ENCODE data around the gene PRPF38B. TPM values are rescaled to one million over a fixed set of nuclear protein-coding genes. Genes with fewer than 3 reads are reported as not detected.

PRPF38B gene, protein sequence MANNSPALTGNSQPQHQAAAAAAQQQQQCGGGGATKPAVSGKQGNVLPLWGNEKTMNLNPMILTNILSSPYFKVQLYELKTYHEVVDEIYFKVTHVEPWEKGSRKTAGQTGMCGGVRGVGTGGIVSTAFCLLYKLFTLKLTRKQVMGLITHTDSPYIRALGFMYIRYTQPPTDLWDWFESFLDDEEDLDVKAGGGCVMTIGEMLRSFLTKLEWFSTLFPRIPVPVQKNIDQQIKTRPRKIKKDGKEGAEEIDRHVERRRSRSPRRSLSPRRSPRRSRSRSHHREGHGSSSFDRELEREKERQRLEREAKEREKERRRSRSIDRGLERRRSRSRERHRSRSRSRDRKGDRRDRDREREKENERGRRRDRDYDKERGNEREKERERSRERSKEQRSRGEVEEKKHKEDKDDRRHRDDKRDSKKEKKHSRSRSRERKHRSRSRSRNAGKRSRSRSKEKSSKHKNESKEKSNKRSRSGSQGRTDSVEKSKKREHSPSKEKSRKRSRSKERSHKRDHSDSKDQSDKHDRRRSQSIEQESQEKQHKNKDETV
- 28.4 TPM for polyA plus RNA-seq (2013, experiment 1 of 2)
- polyA plus RNA-seq (2013, experiment 2 of 2) = 37.3 TPM

DNA sequence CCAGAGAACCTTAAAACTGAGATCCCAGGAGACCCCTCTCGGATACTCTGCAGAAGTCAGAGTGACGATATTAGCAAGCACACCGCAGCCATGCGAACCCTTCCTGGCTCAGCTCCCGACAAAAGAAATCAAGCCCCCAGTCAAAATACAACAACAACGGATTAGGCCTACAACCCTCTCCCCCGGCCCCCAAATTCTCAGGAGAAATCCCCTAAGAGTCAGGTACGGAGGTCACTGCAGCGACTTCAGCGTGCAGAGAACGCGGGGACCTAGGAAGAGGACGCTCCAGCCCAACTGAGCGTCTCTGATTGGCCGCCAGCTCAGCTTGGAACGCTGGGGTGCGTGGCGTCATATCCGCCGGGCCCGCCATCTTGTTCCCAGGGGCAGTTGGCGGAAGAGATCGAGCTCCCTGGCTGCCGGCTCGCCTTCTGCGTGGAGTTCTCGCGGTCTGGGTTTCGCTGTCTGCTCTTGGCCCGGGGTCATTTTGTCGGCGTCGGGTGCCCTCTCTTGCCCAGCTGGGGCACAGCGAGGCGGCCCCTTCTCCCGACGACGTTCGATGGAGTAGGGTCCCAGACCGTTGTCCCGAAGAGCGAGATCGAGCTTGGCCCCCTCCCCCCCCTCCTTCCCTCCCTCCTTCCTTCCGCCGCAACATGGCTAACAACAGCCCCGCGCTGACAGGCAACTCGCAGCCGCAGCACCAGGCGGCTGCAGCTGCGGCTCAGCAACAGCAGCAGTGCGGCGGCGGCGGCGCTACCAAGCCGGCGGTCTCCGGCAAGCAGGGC lies at the start of gene PRPF38B:
Gene PRPF38B, plus strand, starts transcription at position 369 of the 782 bp plus-strand sequence. Its CDS starts 282 bp downstream, at position 651.
- H3K27ac ChIP-seq (ENCODE audit: low read depth, low read length, severe bottlenecking) = peak within 1 kb of the TSS; percentile 97
- WGBS, 2 experiments (ENCODE audit: insufficient coverage in 2 of 2) = 0% methylated on average over 36 to 49 of the region's 59 CpGs

DNA sequence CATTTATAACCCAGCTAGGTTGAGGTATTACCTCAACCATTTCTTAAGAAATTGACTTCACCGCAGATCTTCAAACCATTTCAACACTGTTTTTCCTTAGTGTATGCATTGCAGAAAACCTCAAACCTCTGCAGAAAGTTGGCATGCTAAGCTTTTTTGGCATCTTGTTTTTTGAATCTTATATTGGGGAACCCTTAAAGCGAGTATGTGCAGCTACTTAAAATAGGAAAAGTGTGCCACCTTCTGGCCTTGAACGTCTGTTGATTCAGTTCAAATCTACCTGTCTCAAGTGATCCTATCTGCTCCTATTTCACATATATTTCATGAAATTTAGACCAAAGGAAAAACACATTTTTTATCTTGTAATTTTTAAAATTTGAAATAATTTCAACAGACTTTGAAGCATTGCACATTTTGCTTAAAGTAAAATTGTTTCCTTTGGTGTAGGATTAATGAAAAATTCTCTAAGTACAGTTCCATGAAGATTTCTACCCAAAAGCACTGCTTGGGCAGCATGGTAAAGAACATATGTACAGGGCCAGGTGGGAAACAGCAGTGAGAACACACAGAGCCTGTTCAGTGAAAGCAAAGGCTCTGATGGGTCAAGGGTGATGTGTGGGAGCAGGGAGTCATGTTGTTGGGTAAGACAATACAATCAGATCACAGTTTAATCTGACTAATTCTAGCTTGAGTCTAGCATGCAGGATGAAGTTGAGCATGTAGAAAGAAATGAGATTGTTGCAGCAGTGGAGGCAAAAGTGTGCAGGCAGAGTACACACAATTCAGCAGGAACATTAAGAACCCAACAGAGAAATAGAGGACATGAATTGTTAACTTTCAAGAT lies 48.4 kb upstream of the PRPF38B start:
- H3K9me3 ChIP-seq (ENCODE audit: control insufficient read depth, low read length) = no peaks in the 10 kb centered on the region
- peaks cover 5% of the 10 kb centered on the region for H3K4me1 ChIP-seq (ENCODE audit: control insufficient read depth, insufficient read depth, low read length, poor library complexity, severe bottlenecking)

More for the DNA sequence above, at the start of gene PRPF38B:
- H3K4me1 ChIP-seq (ENCODE audit: control insufficient read depth, insufficient read depth, low read length, poor library complexity, severe bottlenecking) = no peaks in the 10 kb centered on the region
- no peaks in the 10 kb centered on the region for H3K9me3 ChIP-seq (ENCODE audit: control insufficient read depth, low read length)
- H3K4me3 ChIP-seq (ENCODE audit: extremely low read depth, insufficient read depth, low read length, poor library complexity, severe bottlenecking) = peak within 1 kb of the TSS; percentile 80
- H3K36me3 ChIP-seq (ENCODE audit: control insufficient read depth, insufficient read depth, low read length) = peaks cover 20% of the 10 kb centered on the region

DNA sequence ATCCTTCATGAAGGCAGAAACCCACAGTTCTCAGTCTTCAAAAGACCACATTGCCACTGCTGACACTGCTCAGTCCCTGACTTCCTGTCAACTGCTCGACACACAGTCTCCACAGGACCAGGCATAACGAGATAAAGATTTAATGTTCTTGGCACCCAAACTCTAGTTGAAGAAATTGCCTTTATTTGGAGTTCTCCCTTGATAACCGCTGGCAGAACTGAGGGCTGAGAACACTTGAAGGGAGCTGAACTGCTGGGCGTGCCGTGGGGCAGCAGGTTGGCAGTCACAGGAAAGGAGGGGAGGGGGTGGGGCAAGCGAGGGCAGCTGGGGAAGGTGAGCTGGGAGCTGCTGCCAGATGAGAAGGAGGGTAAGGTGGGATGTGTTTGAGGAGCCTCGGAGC lies 47.1 kb upstream of the PRPF38B start:
- H3K27ac ChIP-seq (ENCODE audit: low read depth, low read length, severe bottlenecking) = no peak overlapping the region
- no peak overlapping the region for H3K4me3 ChIP-seq (ENCODE audit: extremely low read depth, insufficient read depth, low read length, poor library complexity, severe bottlenecking)
- H3K4me1 ChIP-seq (ENCODE audit: control insufficient read depth, insufficient read depth, low read length, poor library complexity, severe bottlenecking) = peaks cover 5% of the 10 kb centered on the region
- no peaks in the 10 kb centered on the region for H3K9me3 ChIP-seq (ENCODE audit: control insufficient read depth, low read length)
- H3K36me3 ChIP-seq (ENCODE audit: control insufficient read depth, insufficient read depth, low read length) = no peaks in the 10 kb centered on the region
- WGBS, 2 experiments (ENCODE audit: insufficient coverage in 2 of 2) = 94% methylated on average over 6 to 7 of the region's 7 CpGs

More for the DNA sequence above, 48.4 kb upstream of the PRPF38B start:
- H3K4me3 ChIP-seq (ENCODE audit: extremely low read depth, insufficient read depth, low read length, poor library complexity, severe bottlenecking) = no peak overlapping the region
- H3K27ac ChIP-seq (ENCODE audit: low read depth, low read length, severe bottlenecking) = no peak overlapping the region
- 64 to 100% methylated on average over 1 to 3 of the region's 3 CpGs for WGBS, 2 experiments (ENCODE audit: insufficient coverage in 2 of 2)
- no peaks in the 10 kb centered on the region for H3K36me3 ChIP-seq (ENCODE audit: control insufficient read depth, insufficient read depth, low read length)

DNA sequence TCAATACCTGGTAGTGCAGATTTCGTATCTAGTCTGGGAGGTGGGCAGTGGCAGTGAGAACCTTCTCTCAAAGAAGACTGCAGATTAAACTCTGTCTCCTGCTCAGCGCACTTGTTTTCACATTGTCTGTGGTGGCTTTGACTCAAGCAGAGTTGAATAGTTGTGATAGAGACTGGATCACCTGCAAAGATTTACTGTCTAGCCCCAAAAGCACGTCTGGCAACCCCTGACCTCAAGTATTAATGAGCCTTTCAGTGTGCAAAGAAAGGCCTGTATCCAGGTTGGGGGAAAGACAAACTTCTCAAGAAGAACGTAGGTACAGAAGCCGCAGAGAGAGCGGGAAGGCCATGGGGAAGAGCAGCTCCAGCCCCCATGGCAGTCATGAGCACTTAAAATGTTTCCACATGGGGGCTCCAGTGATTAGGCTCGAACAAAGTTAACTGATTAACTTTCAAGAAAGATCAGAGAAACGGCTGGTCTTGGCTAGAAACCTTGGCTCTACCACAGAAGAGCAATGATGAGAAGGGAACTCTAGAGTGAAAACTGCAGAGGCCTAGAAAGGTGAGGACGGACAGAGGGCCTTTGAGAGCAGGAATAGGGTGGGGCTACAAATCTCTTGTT lies 46.4 kb upstream of the PRPF38B start:
- Histone ChIP-seq H3K4me1 (ENCODE audit: control insufficient read depth, insufficient read depth, low read length, poor library complexity, severe bottlenecking) (peaks cover 5% of the 10 kb centered on the region), H3K4me3 (ENCODE audit: extremely low read depth, insufficient read depth, low read length, poor library complexity, severe bottlenecking) (no peak overlapping the region), H3K27ac (ENCODE audit: low read depth, low read length, severe bottlenecking) (no peak overlapping the region), H3K36me3 (ENCODE audit: control insufficient read depth, insufficient read depth, low read length) (no peaks in the 10 kb centered on the region), H3K9me3 (ENCODE audit: control insufficient read depth, low read length) (no peaks in the 10 kb centered on the region)
- 94 to 96% methylated on average over 8 to 9 of the region's 9 CpGs for WGBS, 2 experiments (ENCODE audit: insufficient coverage in 2 of 2)

DNA sequence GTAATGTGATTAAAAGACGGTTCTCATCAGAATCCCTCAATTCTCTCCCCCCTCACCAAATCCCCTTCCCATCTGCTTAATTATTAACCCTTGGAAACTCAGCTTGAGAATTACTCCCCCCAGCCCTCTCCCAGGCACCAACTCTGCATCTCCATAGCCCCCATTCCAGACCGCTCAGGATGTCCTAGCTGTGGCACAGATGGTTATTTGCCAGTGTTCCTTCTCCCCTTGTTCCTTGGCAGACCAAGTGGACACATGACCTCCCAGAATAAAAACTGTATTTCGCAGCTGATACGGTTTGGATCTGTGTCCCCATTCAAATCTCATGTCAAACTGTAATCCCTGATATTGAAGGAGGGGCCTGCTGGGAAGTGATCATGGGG lies 45.9 kb upstream of the PRPF38B start:
- Histone ChIP-seq H3K4me1 (ENCODE audit: control insufficient read depth, insufficient read depth, low read length, poor library complexity, severe bottlenecking) (peaks cover 5% of the 10 kb centered on the region), H3K4me3 (ENCODE audit: extremely low read depth, insufficient read depth, low read length, poor library complexity, severe bottlenecking) (no peak overlapping the region)
- 100% methylated on average over 1 to 2 of the region's 4 CpGs for WGBS, 2 experiments (ENCODE audit: insufficient coverage in 2 of 2)

DNA sequence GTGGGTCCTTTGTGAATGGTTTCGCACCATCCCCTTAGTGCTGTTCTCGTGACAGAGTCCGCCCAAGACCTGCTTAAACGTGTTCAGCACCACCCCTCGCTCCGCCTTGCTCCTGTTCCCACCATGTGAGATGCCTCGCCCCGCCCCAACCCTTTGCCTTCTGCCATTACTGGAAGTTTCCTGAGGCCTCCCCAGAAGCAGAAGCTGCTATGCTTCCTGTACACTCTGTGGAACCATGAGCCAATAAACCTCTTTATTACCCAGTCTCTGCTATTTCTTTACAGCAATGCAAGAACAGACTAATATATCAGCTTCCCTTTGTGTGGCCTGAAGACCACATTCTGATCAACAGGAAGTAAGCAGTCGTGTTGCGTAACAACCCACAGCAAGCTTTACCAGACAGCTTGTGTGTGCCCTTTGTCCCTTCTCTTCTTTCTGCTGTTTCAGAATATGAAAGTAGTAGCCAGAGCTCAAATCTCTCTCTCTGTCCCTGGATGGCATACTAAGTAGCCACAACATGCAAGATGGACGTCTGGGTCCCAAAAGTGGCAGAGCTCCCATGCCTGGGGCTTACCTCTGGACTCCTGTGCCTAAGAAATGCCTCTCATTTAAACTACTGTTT lies 45.4 kb upstream of the PRPF38B start:
- Histone ChIP-seq H3K4me3 (ENCODE audit: extremely low read depth, insufficient read depth, low read length, poor library complexity, severe bottlenecking) (no peak overlapping the region), H3K4me1 (ENCODE audit: control insufficient read depth, insufficient read depth, low read length, poor library complexity, severe bottlenecking) (peaks cover 5% of the 10 kb centered on the region), H3K9me3 (ENCODE audit: control insufficient read depth, low read length) (no peaks in the 10 kb centered on the region), H3K36me3 (ENCODE audit: control insufficient read depth, insufficient read depth, low read length) (no peaks in the 10 kb centered on the region), H3K27ac (ENCODE audit: low read depth, low read length, severe bottlenecking) (peak overlapping the region; percentile 44)
- 91 to 94% methylated on average over 8 to 9 of the region's 11 CpGs for WGBS, 2 experiments (ENCODE audit: insufficient coverage in 2 of 2)

More for the DNA sequence above, 45.9 kb upstream of the PRPF38B start:
- no peaks in the 10 kb centered on the region for H3K9me3 ChIP-seq (ENCODE audit: control insufficient read depth, low read length)
- H3K36me3 ChIP-seq (ENCODE audit: control insufficient read depth, insufficient read depth, low read length) = no peaks in the 10 kb centered on the region
- no peak overlapping the region for H3K27ac ChIP-seq (ENCODE audit: low read depth, low read length, severe bottlenecking)

DNA sequence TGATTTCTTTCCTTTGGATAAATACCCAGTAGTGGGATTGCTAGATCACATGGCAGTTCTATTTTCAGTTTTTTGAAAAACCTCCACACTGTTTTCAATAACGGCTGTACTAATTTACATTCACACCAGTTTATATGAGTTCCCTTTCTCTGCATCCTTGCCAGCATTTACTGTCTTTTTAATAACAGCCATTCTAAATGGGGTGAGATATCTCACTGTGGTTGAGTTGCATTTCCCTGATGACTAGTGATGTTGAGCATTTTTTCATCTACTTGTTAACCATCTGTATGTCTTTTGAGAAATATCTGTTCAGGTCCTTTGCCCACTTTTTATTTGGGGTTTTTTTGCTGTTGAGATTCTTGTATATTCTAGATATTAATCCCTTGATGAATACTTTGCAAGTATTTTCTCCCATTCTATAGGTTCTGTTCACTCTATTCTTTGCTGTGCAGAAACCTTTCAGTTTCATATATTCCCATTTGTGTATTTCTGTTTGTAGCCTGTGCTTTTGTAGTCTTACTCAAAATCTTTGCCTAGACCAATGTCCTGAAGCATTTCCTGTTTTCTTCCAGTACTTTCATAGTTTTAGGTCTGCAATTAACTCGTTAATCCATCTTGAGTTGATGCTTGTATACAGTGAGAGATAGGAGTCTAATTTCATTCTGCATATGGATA lies 38.5 kb upstream of the PRPF38B start:
- no peaks in the 10 kb centered on the region for H3K9me3 ChIP-seq (ENCODE audit: control insufficient read depth, low read length)
- H3K36me3 ChIP-seq (ENCODE audit: control insufficient read depth, insufficient read depth, low read length) = no peaks in the 10 kb centered on the region
- no peak overlapping the region for H3K4me3 ChIP-seq (ENCODE audit: extremely low read depth, insufficient read depth, low read length, poor library complexity, severe bottlenecking)
- no peak overlapping the region for H3K27ac ChIP-seq (ENCODE audit: low read depth, low read length, severe bottlenecking)
- WGBS, 2 experiments (ENCODE audit: insufficient coverage in 2 of 2) = 60% methylated on average over 1 of the region's 2 CpGs; no CpG with 5 or more reads in 1 of the 2 experiments
- H3K4me1 ChIP-seq (ENCODE audit: control insufficient read depth, insufficient read depth, low read length, poor library complexity, severe bottlenecking) = no peaks in the 10 kb centered on the region

DNA sequence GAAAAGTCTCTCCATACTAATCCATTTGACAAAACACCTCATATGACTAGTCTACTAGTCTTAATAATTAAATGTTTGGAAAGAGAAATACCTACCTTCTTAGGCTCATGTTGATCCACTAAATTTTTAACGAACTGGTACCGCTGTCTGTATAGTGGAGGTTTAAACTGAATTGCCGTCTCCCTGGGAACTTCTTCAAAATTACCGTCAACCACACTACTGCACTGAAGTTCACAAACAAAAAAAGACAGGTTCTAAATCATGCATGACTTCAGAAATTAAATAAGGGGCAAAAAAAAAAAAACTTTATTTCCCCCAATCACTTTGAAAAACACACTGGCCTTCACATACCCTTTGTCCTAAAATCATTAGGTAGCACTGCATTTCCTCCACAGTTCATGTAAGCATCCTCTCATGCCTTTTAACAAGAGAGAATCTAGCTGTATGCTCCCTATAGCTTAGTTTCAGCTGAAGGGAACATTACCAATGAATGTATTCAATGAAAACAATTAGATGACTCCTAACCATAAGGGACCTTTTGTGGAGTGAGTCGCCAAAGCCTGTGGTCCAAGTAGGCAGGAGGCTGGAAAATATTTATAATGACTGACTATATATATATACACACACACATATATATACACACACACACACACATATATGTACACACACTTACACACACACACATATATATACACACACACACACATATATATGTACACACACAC lies 34.6 kb upstream of the PRPF38B start:
- Histone ChIP-seq H3K4me3 (ENCODE audit: extremely low read depth, insufficient read depth, low read length, poor library complexity, severe bottlenecking) (no peak overlapping the region), H3K9me3 (ENCODE audit: control insufficient read depth, low read length) (no peaks in the 10 kb centered on the region), H3K27ac (ENCODE audit: low read depth, low read length, severe bottlenecking) (no peak overlapping the region), H3K4me1 (ENCODE audit: control insufficient read depth, insufficient read depth, low read length, poor library complexity, severe bottlenecking) (no peaks in the 10 kb centered on the region), H3K36me3 (ENCODE audit: control insufficient read depth, insufficient read depth, low read length) (no peaks in the 10 kb centered on the region)
- 100% methylated on average over 2 of the region's 5 CpGs; no CpG with 5 or more reads in 1 of the 2 experiments for WGBS, 2 experiments (ENCODE audit: insufficient coverage in 2 of 2)
